ENCODE results near the gene PIAS1.
"Not testable (repeated sequence)": the region's sequence is repeated elsewhere in the genome, so short reads cannot be mapped to it uniquely, and the experiment has no call there.

PIAS1 gene

GRCh38 chr15:68052431-68052830 lies 1.7 kb upstream of the PIAS1 start:
- Mint-ChIP-seq H3K4me3 (peak overlapping the region; percentile 0), H3K4me1 (peaks cover 23% of the 10 kb centered on the region), H3K27ac (no peak overlapping the region), H3K9me3 (no peaks in the 10 kb centered on the region), H3K36me3 (peaks cover 6% of the 10 kb centered on the region)
- DNase-seq (ENCODE audit: low spot score in 2 of 2) (no peak), ATAC-seq (no peak)

GRCh38 chr15:68053001-68053400 lies 1.1 kb upstream of the PIAS1 start:
- Mint-ChIP-seq H3K9me3 (no peaks in the 10 kb centered on the region), H3K36me3 (peaks cover 6% of the 10 kb centered on the region), H3K4me3 (peak overlapping the region; percentile 79), H3K27ac (no peak overlapping the region), H3K4me1 (peaks cover 23% of the 10 kb centered on the region)
- DNase-seq (ENCODE audit: low spot score in 2 of 2) (no peak), ATAC-seq (no peak)

GRCh38 chr15:68054628-68055223 lies 611 bp downstream of the PIAS1 start:
- H3K4me1 Mint-ChIP-seq: peaks cover 23% of the 10 kb centered on the region
- ATAC-seq (peak; percentile 1), DNase-seq (ENCODE audit: low spot score in 2 of 2) (peak in 1 of 2 donors; percentile 19)
- H3K9me3 Mint-ChIP-seq: no peaks in the 10 kb centered on the region
- H3K27ac Mint-ChIP-seq: peak overlapping the region; percentile 83
- H3K36me3 Mint-ChIP-seq: peaks cover 15% of the 10 kb centered on the region
- H3K4me3 Mint-ChIP-seq: peak overlapping the region; percentile 79

- Mint-ChIP-seq H3K27ac (peak overlapping the region; percentile 83), H3K36me3 (peaks cover 19% of the 10 kb centered on the region), H3K9me3 (no peaks in the 10 kb centered on the region), H3K4me1 (peaks cover 23% of the 10 kb centered on the region), H3K4me3 (peak overlapping the region; percentile 79)
- ATAC-seq (peak; percentile 80), DNase-seq (ENCODE audit: low spot score in 2 of 2) (peak; percentile 15 to 78)
Measured at GRCh38 chr15:68055224-68055705, 1.1 kb downstream of the PIAS1 start.

GRCh38 chr15:68056097-68056865 lies 2.2 kb downstream of the PIAS1 start:
- Mint-ChIP-seq H3K9me3 (no peaks in the 10 kb centered on the region), H3K4me1 (peaks cover 25% of the 10 kb centered on the region), H3K4me3 (peak overlapping the region; percentile 79), H3K27ac (no peak overlapping the region), H3K36me3 (peaks cover 19% of the 10 kb centered on the region)
- ATAC-seq (no peak), DNase-seq (ENCODE audit: low spot score in 2 of 2) (no peak)

GRCh38 chr15:68057034-68057433 lies 2.9 kb downstream of the PIAS1 start:
- ATAC-seq (no peak), DNase-seq (ENCODE audit: low spot score in 2 of 2) (no peak)
- Mint-ChIP-seq H3K4me3 (no peak overlapping the region), H3K27ac (no peak overlapping the region), H3K4me1 (peaks cover 32% of the 10 kb centered on the region), H3K9me3 (no peaks in the 10 kb centered on the region), H3K36me3 (peaks cover 24% of the 10 kb centered on the region)

GRCh38 chr15:68057758-68058157 lies 3.6 kb downstream of the PIAS1 start:
- H3K4me1 Mint-ChIP-seq: peaks cover 38% of the 10 kb centered on the region
- H3K4me3 Mint-ChIP-seq: no peak overlapping the region
- no peak for DNase-seq (ENCODE audit: low spot score in 2 of 2)
- H3K36me3 Mint-ChIP-seq: peaks cover 26% of the 10 kb centered on the region
- no peak overlapping the region for H3K27ac Mint-ChIP-seq
- H3K9me3 Mint-ChIP-seq: no peaks in the 10 kb centered on the region
- no peak for ATAC-seq

- not testable (repeated sequence) for H3K27ac Mint-ChIP-seq; H3K4me3 Mint-ChIP-seq; H3K9me3 Mint-ChIP-seq; DNase-seq (ENCODE audit: low spot score in 2 of 2); ATAC-seq
- peaks cover 26% of the 10 kb centered on the region for H3K36me3 Mint-ChIP-seq
- peaks cover 36% of the 10 kb centered on the region for H3K4me1 Mint-ChIP-seq
Measured at GRCh38 chr15:68058970-68059369, 4.9 kb downstream of the PIAS1 start.

- H3K27ac Mint-ChIP-seq: no peak overlapping the region
- no peak overlapping the region for H3K4me3 Mint-ChIP-seq
- H3K4me1 Mint-ChIP-seq: peaks cover 36% of the 10 kb centered on the region
- ATAC-seq (no peak), DNase-seq (ENCODE audit: low spot score in 2 of 2) (no peak)
- H3K36me3 Mint-ChIP-seq: peaks cover 26% of the 10 kb centered on the region
- H3K9me3 Mint-ChIP-seq: no peaks in the 10 kb centered on the region
Measured at GRCh38 chr15:68059630-68060029, 5.5 kb downstream of the PIAS1 start.

GRCh38 chr15:68061171-68061570 lies 7.1 kb downstream of the PIAS1 start:
- no peak overlapping the region for H3K4me3 Mint-ChIP-seq
- H3K36me3 Mint-ChIP-seq: peaks cover 27% of the 10 kb centered on the region
- no peak overlapping the region for H3K27ac Mint-ChIP-seq
- no peaks in the 10 kb centered on the region for H3K9me3 Mint-ChIP-seq
- DNase-seq (ENCODE audit: low spot score in 2 of 2) (no peak), ATAC-seq (no peak)
- peaks cover 31% of the 10 kb centered on the region for H3K4me1 Mint-ChIP-seq

- DNase-seq (ENCODE audit: low spot score in 2 of 2) (no peak), ATAC-seq (no peak)
- peaks cover 32% of the 10 kb centered on the region for H3K36me3 Mint-ChIP-seq
- peaks cover 26% of the 10 kb centered on the region for H3K4me1 Mint-ChIP-seq
- H3K9me3 Mint-ChIP-seq: no peaks in the 10 kb centered on the region
- no peak overlapping the region for H3K27ac Mint-ChIP-seq
- no peak overlapping the region for H3K4me3 Mint-ChIP-seq
Measured at GRCh38 chr15:68061602-68062001, 7.5 kb downstream of the PIAS1 start.

GRCh38 chr15:68062214-68062613 lies 8.1 kb downstream of the PIAS1 start:
- H3K9me3 Mint-ChIP-seq: no peaks in the 10 kb centered on the region
- H3K27ac Mint-ChIP-seq: no peak overlapping the region
- no peak for DNase-seq (ENCODE audit: low spot score in 2 of 2)
- H3K4me1 Mint-ChIP-seq: peaks cover 26% of the 10 kb centered on the region
- ATAC-seq: no peak
- H3K4me3 Mint-ChIP-seq: no peak overlapping the region
- peaks cover 38% of the 10 kb centered on the region for H3K36me3 Mint-ChIP-seq

- Mint-ChIP-seq H3K4me3 (no peak overlapping the region), H3K36me3 (peaks cover 41% of the 10 kb centered on the region), H3K4me1 (peaks cover 26% of the 10 kb centered on the region), H3K27ac (no peak overlapping the region), H3K9me3 (no peaks in the 10 kb centered on the region)
- ATAC-seq (no peak), DNase-seq (ENCODE audit: low spot score in 2 of 2) (no peak)
Measured at GRCh38 chr15:68062946-68063465, 8.9 kb downstream of the PIAS1 start.

GRCh38 chr15:68063606-68064005 lies 9.5 kb downstream of the PIAS1 start:
- Mint-ChIP-seq H3K4me3 (no peak overlapping the region), H3K4me1 (peaks cover 26% of the 10 kb centered on the region), H3K9me3 (no peaks in the 10 kb centered on the region), H3K36me3 (peaks cover 41% of the 10 kb centered on the region), H3K27ac (no peak overlapping the region)
- ATAC-seq: no peak
- DNase-seq (ENCODE audit: low spot score in 2 of 2): no peak

- H3K4me1 Mint-ChIP-seq: peaks cover 64% of the 10 kb centered on the region
- ATAC-seq (no peak), DNase-seq (ENCODE audit: low spot score in 2 of 2) (no peak)
- H3K4me3 Mint-ChIP-seq: no peak overlapping the region
- no peaks in the 10 kb centered on the region for H3K9me3 Mint-ChIP-seq
- no peaks in the 10 kb centered on the region for H3K36me3 Mint-ChIP-seq
- no peak overlapping the region for H3K27ac Mint-ChIP-seq
Measured at GRCh38 chr15:68073576-68074288, 19.6 kb downstream of the PIAS1 start.
